Activated T-helper 9 cell treated with anti-CD3 and anti-CD28 coated beads, Interleukin-2, amount 50 U/mL, for 16 hours (primary cell): Measurements from ENCODE around the gene UGT1A5.

Experiments used
- DNase-seq: peaks from one replicate; pipeline ENCODE4 v3.0.0-alpha.2; 2020; ENCODE audit warnings: low read depth

Gene UGT1A5

DNA sequence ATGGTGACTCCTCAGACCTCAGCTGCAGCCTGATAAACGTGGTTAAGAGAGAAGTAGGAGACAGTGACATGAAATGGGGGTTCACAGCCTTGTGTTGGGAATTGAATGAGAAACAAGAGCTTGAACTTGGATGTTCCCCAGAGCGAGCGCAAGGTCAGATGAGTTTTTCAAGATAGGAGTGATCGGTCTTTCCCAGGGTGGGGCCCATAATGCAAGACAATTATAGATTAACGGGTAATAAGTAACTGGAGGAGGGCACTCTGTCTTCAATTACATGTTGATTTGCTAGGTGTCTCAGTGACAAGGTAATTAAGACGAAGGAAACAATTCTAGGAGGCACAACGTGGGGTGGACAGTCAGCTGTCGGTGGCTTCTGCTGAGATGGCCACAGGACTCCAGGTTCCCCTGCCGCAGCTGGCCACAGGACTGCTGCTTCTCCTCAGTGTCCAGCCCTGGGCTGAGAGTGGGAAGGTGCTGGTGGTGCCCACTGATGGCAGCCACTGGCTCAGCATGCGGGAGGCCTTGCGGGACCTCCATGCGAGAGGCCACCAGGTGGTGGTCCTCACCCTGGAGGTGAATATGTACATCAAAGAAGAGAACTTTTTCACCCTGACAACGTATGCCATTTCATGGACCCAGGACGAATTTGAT, at the start of gene UGT1A5:
Gene UGT1A5, plus strand, starts transcription at position 297 of the 651 bp plus-strand sequence. Its CDS starts 85 bp downstream, at position 382.
- no peak for DNase-seq

DNA sequence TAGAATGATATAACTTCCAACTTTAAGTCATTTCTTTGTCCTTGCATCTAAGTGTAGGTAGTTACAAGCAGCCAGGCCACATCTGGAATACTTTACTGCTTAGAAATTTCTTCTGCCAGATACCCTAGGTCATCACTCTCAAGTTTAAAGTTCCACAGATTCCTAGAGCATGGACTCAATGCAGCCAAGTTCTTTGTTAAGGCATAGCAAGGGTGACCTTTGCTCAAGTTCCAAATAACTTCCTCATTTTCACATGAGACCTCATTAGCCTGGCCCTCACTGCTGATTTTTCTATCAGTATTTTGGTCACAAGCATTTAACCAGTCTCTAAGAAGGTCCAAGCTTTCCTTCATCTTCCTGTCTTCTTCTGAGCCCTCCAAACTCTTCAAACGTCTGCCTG, 48.8 kb upstream of the UGT1A5 start:
- no peak for DNase-seq

DNA sequence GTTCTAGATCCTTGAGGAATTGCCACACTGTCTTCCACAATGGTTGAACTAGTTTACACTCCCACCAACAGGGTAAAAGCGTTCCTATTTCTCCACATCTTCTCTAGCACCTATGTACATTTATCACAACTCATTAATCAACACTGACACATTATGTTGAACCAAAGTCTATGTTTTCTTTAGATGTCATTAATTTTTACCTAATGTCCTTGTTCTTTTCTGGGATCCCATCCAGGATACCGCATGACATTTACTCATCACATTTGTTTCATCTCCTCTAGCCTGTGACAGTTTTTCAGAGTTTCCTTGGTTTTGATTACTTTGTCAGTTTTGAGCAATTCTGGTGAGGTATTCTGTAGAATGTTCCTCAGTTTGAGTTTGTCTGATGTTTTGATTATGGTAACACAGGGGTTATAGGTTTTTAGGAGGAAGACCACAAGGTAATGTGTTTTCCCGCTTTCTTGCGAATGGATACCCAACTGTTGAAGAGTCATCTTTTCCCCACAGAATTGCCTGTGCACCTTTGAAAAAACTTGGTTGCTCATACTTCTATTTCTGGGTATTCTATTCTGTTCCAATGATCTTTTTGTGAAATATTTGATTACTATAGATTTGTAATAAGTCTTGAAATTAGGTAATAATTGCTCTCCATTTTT, 44.0 kb upstream of the UGT1A5 start:
- no peak for DNase-seq

DNA sequence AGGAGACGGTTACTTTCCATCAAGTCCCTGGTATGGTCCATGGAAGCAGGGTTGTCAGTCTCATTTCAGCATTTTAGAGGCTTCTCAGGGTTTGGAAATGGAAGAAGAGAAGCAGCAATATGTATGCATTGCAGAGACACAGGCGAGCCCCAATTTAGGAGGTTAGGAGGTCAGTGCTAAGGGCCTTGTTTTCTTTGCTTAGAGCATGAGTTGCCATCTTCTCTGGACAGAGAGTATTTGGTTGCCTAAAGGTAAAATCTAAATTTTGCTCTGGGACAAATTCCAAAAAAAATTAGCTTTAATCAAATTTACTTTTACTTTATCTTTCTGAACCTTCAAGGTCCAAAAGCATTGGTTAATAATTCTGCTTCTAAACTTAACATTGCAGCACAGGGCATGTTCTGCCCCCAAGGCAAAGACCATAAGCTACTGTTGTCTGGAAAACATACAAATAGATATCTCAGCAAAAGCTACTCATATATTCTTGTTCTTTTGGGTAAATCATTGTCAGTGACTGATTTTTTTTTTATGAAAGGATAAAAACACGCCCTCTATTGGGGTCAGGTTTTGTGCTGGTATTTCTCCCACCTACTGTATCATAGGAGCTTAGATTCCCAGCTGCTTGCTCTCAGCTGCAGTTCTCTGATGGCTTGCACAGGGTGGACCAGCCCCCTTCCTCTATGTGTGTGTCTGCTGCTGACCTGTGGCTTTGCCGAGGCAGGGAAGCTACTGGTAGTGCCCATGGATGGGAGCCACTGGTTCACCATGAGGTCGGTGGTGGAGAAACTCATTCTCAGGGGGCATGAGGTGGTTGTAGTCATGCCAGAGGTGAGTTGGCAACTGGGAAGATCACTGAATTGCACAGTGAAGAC, 41.2 kb upstream of the UGT1A5 start, which contains the start of gene UGT1A9:
Gene UGT1A9, plus strand, starts transcription at position 609 of the 872 bp plus-strand sequence. Its CDS starts 37 bp downstream, at position 646.
- no peak for DNase-seq

- no peak for DNase-seq
These were observed 39.8 kb upstream of the UGT1A5 start for GRCh38 chr2:233672886-233673285.

DNA sequence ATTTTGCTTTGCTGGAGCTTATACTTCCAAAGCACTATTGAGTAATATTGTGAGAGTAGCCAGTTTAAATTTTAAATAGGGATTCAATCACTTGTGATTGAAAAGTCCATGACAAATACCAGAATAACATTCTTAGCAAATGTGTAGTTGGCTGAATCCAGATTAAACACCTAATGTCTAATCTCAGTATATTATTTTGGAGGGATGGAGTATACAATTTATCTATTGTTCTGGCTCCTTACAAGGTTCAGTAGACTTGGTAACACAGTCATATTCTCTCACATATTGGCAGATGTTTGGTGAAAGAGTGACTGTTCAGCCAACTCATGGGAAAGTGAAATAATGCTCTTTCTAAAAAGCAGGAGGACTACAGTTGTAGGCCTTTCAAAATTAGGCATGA, 38.8 kb upstream of the UGT1A5 start:
- DNase-seq: no peak

DNA sequence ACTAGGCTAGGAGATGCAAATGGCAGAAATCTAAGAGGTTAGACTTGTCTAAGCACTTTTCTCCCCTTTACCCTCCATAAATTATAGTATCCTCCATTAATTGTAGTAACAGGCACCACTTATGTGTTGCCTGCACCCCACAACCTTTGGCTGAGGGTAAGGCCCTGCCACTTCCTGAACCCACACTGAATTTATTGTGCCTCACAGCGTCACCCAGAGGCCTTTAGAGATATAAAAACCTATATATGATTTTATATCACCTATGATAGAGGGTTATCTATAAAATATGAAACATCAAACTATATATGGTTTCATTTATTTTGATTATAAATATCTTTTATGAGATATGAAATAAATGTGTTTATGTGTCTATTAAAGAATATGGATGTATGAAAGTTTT, 38.4 kb upstream of the UGT1A5 start:
- DNase-seq: no peak

DNA sequence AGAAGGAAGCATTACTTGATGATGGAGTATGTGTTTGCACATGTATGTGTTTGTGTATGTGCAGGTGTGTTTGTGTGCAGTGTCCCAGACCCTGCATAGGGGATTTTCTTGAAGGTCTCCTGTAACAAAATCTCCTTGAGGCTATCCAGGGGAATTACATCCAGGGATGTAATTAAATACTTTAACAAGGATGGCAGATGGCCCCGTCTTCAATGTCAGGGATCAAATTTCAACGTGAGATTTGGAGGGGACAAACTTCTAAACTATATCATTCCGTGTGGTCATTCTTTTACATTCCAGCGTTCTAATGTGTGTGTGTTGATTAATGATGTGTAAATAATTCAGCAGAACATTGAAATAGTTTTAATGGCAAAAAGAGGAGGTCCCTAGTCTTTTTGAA, 37.7 kb upstream of the UGT1A5 start:
- DNase-seq: no peak

GRCh38 chr2:233676046-233676445, 36.7 kb upstream of the UGT1A5 start:
- DNase-seq: no peak

- DNase-seq: no peak
These were observed 33.5 kb upstream of the UGT1A5 start for GRCh38 chr2:233679196-233679595.

DNA sequence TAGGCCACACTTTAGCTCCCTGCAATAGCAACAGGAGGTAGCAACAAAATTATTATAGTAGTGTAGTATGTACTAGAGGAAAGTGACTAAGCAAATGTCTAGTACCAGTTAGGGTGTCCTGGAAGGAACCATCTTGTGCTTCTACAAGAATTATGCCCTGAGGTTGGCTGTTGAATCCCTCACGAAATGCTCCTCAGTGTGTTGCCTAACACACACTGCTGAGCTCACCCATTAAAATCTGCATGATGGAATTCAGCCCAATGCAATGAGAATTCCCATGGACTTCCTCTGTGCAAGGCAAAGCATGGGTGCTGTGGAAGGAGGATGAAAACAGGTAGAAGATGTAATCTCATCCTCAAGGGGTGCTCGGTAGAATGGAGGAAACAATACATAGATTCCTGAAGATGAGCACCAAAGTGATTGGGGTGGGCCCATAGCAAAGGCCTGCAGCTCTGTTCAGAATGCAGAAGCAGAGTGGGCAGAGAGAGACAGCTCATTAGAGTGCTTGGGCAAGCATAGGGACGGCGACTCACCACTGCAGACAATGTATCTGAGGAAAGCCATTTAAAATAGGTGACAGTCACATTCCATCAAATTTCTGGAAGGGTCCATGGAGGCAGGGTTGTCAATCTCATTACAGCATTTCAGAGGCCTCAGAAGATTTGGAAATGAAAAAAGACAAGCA, 32.2 kb upstream of the UGT1A5 start:
- no peak for DNase-seq

- DNase-seq: no peak
These were observed 31.1 kb upstream of the UGT1A5 start, which contains the start of gene UGT1A7 for GRCh38 chr2:233681521-233682099. Gene UGT1A7, plus strand, starts transcription at chr2:233681901. Its CDS starts 37 bp downstream, at chr2:233681938.

- DNase-seq: no peak
These were observed 28.1 kb upstream of the UGT1A5 start for GRCh38 chr2:233684640-233685039.

- DNase-seq: no peak
These were observed 25.8 kb upstream of the UGT1A5 start for GRCh38 chr2:233686928-233687327.

- no peak for DNase-seq
These were observed 24.4 kb upstream of the UGT1A5 start for GRCh38 chr2:233688341-233688740.

DNA sequence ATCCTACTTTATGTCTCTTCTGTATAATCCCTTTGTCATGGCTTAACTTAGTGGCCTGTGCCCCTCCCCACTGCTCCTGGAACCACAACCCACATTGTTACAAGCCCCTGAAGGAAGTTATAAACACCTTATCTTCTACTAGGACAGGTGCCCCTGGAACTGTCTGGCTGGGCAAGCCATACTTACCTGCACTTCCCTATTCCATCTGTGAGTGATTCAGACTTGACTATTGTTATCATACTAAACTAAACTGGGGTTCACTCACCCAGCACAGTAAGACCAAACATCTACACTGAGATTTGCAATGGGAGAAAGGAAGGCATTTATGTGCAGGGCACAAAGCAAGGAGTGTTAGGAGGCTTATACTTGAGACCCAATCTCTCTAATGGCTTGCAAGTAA, 23.7 kb upstream of the UGT1A5 start:
- DNase-seq: no peak

- no peak for DNase-seq
These were observed 23.2 kb upstream of the UGT1A5 start for GRCh38 chr2:233689501-233689900.

DNA sequence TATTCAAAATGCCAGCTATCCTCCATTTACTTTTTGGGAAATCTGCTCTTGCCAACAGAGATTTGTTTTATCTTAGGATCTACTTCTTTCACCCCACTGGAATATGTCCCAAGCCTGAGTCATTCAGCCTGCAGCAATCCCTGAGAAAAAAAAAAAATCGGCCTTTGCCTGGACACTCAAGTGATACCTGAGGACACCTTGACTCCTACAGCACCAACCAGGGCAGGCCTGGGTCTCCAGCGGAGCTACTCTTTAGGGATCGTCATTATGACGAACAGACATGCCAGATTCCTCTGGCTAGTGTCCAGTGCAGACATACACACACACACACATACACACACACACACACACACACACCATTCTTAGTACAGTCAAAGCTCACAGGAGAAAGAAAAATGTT, 22.3 kb upstream of the UGT1A5 start:
- DNase-seq: no peak

DNA sequence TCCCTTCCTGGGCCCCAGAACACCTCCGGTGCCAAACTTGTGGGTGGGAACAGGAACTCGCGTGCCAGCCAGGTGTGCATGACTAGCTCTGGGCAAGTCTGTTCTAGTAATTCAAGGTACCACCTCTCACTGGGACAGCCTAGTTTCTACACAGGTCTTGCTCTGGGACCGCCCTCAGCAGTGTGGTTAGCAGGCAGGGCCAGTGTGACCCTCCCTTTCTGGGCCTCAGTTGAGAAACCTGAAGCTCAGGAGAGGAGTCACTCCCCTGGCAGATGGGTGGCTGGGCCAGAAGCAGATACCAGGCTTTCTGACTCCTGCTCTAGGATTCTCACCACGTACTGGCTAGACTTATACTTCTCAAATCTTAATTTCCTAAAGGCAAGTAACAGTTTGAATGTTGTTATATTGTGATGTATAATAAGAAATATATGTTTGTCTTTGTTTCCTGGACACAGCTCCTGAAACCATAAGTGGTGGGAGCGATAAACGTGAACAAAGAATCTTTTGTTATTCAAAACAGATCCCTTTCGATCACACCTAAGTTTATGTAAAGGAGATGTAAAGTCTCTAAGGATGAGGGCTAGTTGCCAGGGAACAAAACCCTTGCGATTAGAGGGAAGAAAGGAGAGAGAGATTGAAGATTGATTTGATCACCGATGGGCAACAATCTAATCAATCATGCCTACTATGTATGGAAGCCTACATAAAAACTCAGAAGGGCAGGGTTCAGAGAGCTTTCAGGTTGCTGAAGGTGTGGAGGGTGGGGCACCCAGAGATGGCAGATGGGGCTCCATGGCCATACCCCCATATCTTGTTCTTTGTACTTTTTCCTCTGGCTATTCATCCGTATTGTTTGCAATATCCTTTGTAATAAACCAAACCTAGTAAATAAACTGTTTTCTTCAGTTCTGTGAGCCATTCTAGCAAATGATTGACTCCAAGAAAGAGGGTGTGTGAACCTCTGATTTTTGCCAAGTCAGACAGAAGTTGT, 21.0 kb upstream of the UGT1A5 start:
- DNase-seq: no peak

DNA sequence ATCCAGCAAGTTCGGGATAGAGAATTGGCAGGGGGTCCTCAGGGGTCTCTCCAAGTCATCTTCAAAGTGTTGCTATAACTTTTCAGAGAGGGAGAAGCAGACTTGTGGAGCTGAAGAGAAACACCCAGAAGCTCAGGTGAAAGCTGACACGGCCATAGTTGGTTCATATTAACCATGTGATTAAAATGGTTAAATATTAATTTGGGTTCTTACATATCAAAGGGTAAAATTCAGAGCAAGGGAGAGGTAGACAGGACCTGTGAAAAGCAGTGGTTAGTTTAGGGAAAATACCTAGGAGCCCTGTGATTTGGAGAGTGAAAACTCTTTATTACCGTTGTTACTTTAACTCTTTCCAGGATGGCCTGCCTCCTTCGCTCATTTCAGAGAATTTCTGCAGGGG, 20.1 kb upstream of the UGT1A5 start, which contains the start of gene UGT1A6:
Gene UGT1A6, plus strand, starts transcription at position 243 of the 400 bp plus-strand sequence. Its CDS starts 115 bp downstream, at position 358.
- DNase-seq: no peak
